GM18511 (cell line): Measurements from ENCODE around the gene CADPS2.
"Not testable (repeated sequence)": the region's sequence is repeated elsewhere in the genome, so short reads cannot be mapped to it uniquely, and the experiment has no call there.

Experiments
- ATAC-seq: cut with Tn5 transposase; IDR thresholded peaks from one replicate; pipeline ENCODE4 v1.9.1; 2021; ENCODE audit warnings: mild to moderate bottlenecking, moderate library complexity; ENCODE audit not compliant: unreplicated experiment

The CADPS2 gene

GRCh38 chr7:122850528-122850927 is 35.7 kb downstream of the CADPS2 start:
- ATAC-seq, result no peak

GRCh38 chr7:122849957-122850328 is 36.3 kb downstream of the CADPS2 start:
- ATAC-seq, result no peak

GRCh38 chr7:122849322-122849956 is 36.8 kb downstream of the CADPS2 start:
- no peak for ATAC-seq

- no peak for ATAC-seq
Observed at GRCh38 chr7:122847871-122848473, 38.3 kb downstream of the CADPS2 start.

- no peak for ATAC-seq
Observed at GRCh38 chr7:122846591-122846990, 39.7 kb downstream of the CADPS2 start.

GRCh38 chr7:122845286-122845685 is 41.0 kb downstream of the CADPS2 start:
- ATAC-seq, result no peak

GRCh38 chr7:122844191-122844988 is 41.9 kb downstream of the CADPS2 start:
- no peak for ATAC-seq

- no peak for ATAC-seq
Observed at GRCh38 chr7:122842971-122843370, 43.3 kb downstream of the CADPS2 start.

- ATAC-seq, result not testable (repeated sequence)
Observed at GRCh38 chr7:122836286-122836685, 50.0 kb downstream of the CADPS2 start.

- ATAC-seq, result not testable (repeated sequence)
Observed at GRCh38 chr7:122834571-122834942, 51.7 kb downstream of the CADPS2 start.

- no peak for ATAC-seq
Observed at GRCh38 chr7:122833888-122834570, 52.2 kb downstream of the CADPS2 start.

GRCh38 chr7:122831436-122831835 is 54.8 kb downstream of the CADPS2 start:
- ATAC-seq, result no peak

GRCh38 chr7:122829962-122830361 is 56.3 kb downstream of the CADPS2 start:
- ATAC-seq, result no peak

- no peak for ATAC-seq
Observed at GRCh38 chr7:122827763-122828162, 58.5 kb downstream of the CADPS2 start.

- no peak for ATAC-seq
Observed at GRCh38 chr7:122813845-122814244, 72.4 kb downstream of the CADPS2 start.

GRCh38 chr7:122803851-122804250 is 82.4 kb downstream of the CADPS2 start:
- ATAC-seq, result no peak

GRCh38 chr7:122803323-122803722 is 82.9 kb downstream of the CADPS2 start:
- no peak for ATAC-seq

GRCh38 chr7:122802301-122802751 is 83.9 kb downstream of the CADPS2 start:
- ATAC-seq, result peak; percentile 42

GRCh38 chr7:122791959-122792545 is 94.2 kb downstream of the CADPS2 start:
- no peak for ATAC-seq

GRCh38 chr7:122790591-122790990 is 95.7 kb downstream of the CADPS2 start:
- no peak for ATAC-seq

GRCh38 chr7:122790132-122790531 is 96.1 kb downstream of the CADPS2 start:
- ATAC-seq, result no peak
